Right lobe of liver (tissue), 6 donors: ENCODE measurements around the gene KRT17. TPM values are rescaled to one million over a fixed set of nuclear protein-coding genes. Genes with fewer than 3 reads are reported as not detected.
A peak's percentile ranks its signal among the peaks of the same experiment; 100 is the strongest.

ENCODE experiments used
- ATAC-seq, 4 donors: fragments of 200-7000 bp; cut with Tn5 transposase; one replicate each; pipeline ENCODE4 v1.9.1; 2020; ENCODE audit warnings: mild to moderate bottlenecking in 4 of 4, moderate library complexity in 4 of 4
- DNase-seq, 3 donors: peaks; one replicate each; pipeline ENCODE4 v3.0.0-alpha.2; 2020
- H3K27ac ChIP-seq, 3 donors: fragments of 200-600 bp; one replicate each; pipeline ENCODE4 v1.8.0; 2022
- H3K27me3 ChIP-seq, 2 donors: fragments of 200-600 bp; one replicate each; pipeline ENCODE4 v1.8.0; 2022
- H3K36me3 ChIP-seq, 4 donors: fragments of 200-600 bp; sonication (generic) in 1 of 4; one replicate each; pipeline versions ENCODE4 v1.5.1 to v1.8.0; 2017 to 2022; ENCODE audit warnings: control low read depth in 1 of 4
- H3K4me1 ChIP-seq, 4 donors: fragments of 200-600 bp; sonication (generic) in 1 of 4; one replicate each; pipeline versions ENCODE4 v1.5.1 to v1.8.0; 2017 to 2022; ENCODE audit warnings: control low read depth in 1 of 4
- H3K4me3 ChIP-seq, 3 donors: fragments of 200-600 bp; one replicate each; pipeline ENCODE4 v1.8.0; 2022
- H3K9me3 ChIP-seq, 4 donors: fragments of 200-600 bp; sonication (generic) in 1 of 4; one replicate each; pipeline versions ENCODE4 v1.5.1 to v1.8.0; 2017 to 2022; ENCODE audit warnings: control low read depth in 1 of 4
- POLR2A ChIP-seq: fragments of 450-650 bp; IDR thresholded peaks from one replicate; pipeline ENCODE4 v1.6.1; 2017; ENCODE audit warnings: antibody characterized with exemption, mild to moderate bottlenecking
- WGBS: methylation state at CpG from one replicate; pipeline ENCODE4 v1.1.6; 2018; ENCODE audit warnings: low coverage, low lambda C conversion rate; ENCODE audit not compliant: insufficient coverage; ENCODE audit errors: missing lambda C conversion rate; 5-methylcytosine and 5-hydroxymethylcytosine counted together
- intact Hi-C, 2 donors: fragments of 100-400 bp; cut with DNase I; formaldehyde crosslinking; loops; one replicate each; pipeline versions ENCODE4 v1.11.2 to v1.14.1; 2022
- total RNA-seq, 6 experiments: library from RNA; depleted of rRNA in 2 of 6; stranded (reverse); fragments of >200 nt in 2 of 6; fragmentation: NEBNext Ultra II Directional in 3 of 6; extraction: Animal tissue kit (Norgen Biotek cat#: 25700) in 3 of 6; gene quantifications; one replicate each; pipeline versions ENCODE4 v1.1.0 to v1.2.4, GENCODE V29; 2016 to 2023
- TF ChIP-seq, protein P1 (sequence below), 4 donors: fragments of 200-600 bp in 3 of 4; fragments of 450-650 bp in 1 of 4; IDR thresholded peaks; one replicate each; pipeline versions ENCODE4 v1.5.1 to v1.8.0; 2016 to 2022; ENCODE audit warnings: antibody characterized with exemption in 4 of 4, mild to moderate bottlenecking in 2 of 4
- donor health status: DM: no; HTN: yes; CAD: no.
- donor health status: DM: no; HTN: no; CAD: no.
- donor health status: DM: no; HTN: no; CAD: no.
- donor health status: DM: no; HTN: yes; CAD: no.
- donor health status: DM: no; HTN: yes; CAD: no.

The KRT17 gene
- total RNA-seq, 6 experiments from 2014 or later: not detected

DNA sequence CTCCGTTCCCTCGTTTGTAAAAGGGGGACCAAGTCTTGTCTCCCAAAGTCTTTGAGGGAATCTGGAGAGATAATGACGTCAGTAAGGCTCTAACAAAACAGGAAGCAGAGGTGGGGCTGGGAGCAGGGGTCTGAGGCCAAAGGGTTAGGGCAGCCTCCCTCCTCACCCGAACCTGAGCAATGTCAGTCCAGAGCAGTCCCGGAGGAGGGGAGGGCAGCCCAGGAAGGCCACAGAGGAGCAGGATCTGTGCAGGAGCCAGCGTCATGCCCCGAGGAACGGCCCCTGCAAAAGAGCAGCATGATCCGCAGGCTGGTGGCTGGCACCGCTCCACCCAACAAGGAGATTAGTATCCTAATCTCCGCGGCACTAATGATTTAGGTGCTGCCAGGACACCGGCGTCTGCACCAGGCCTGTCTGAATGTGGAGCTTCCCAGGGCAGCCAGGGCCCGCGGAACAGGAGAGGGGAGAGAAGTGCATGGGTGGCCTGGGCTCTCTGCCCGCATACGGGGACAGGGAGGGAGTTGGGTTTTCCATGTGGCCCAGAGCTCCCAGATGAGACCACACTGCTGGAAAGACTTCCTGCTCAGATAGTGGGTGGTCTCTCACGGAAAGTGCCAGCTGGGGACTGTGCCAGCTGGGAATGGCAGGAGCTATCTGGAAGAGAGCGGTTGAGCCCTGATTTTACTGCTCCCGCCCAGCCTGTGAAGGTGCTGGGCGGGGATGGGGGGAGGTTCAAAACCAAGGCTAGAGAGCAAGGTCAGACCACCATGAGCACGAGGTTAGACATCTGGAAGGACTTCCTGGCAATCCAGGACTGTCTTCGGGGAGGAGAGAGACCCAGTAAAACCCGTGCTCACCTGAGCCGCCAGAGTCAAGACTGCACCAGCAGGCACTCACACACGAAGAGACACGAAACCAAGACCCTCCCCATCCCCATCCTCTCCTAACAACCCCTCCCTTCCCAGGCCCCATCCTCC lies 11.0 kb upstream of the KRT17 start:
- Histone ChIP-seq H3K4me1 (no peaks in the 10 kb centered on the region), H3K27me3 (no peaks in the 10 kb centered on the region), H3K9me3 (no peaks in the 10 kb centered on the region), H3K4me3 (no peak overlapping the region), H3K36me3 (no peaks in the 10 kb centered on the region), H3K27ac (no peak overlapping the region)
- TF ChIP-seq, protein P1, sequence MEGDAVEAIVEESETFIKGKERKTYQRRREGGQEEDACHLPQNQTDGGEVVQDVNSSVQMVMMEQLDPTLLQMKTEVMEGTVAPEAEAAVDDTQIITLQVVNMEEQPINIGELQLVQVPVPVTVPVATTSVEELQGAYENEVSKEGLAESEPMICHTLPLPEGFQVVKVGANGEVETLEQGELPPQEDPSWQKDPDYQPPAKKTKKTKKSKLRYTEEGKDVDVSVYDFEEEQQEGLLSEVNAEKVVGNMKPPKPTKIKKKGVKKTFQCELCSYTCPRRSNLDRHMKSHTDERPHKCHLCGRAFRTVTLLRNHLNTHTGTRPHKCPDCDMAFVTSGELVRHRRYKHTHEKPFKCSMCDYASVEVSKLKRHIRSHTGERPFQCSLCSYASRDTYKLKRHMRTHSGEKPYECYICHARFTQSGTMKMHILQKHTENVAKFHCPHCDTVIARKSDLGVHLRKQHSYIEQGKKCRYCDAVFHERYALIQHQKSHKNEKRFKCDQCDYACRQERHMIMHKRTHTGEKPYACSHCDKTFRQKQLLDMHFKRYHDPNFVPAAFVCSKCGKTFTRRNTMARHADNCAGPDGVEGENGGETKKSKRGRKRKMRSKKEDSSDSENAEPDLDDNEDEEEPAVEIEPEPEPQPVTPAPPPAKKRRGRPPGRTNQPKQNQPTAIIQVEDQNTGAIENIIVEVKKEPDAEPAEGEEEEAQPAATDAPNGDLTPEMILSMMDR (IDR thresholded peaks at IDR 0.05): no peak
- TF ChIP-seq POLR2A: no peak
- no peak for DNase-seq
- ATAC-seq: peak; percentile 11 to 38 (median 31)
- 67% methylated on average over 9 of the region's 28 CpGs for WGBS
- intact Hi-C loops: no loop called here

DNA sequence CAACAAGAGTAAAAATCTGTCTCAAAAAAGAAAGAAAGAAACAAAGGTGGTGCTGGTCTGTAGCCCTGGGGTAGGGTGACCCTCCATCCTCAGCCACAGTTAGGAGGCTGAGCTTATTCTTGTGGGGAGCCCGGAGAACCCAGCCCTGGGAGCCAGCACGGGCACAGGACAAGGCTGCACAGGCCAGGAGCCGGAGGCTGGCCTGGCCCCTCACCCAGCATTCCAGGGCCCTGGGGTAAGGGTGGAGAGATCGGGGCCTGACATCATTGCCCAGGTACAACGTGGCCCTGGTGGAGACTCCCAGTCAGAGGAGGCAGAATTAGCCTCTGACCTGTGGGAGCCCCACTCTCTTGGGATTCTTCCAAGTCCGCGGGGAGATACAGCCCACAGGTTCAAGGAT lies 10.3 kb upstream of the KRT17 start:
- Histone ChIP-seq H3K4me3 (no peak overlapping the region), H3K27me3 (no peaks in the 10 kb centered on the region), H3K27ac (no peak overlapping the region), H3K4me1 (no peaks in the 10 kb centered on the region), H3K9me3 (no peaks in the 10 kb centered on the region), H3K36me3 (no peaks in the 10 kb centered on the region)
- intact Hi-C loops: no loop called here
- TF ChIP-seq POLR2A: no peak
- TF ChIP-seq, protein P1 (IDR thresholded peaks at IDR 0.05): no peak
- WGBS: 60% methylated on average over 1 of the region's 7 CpGs
- DNase-seq: no peak
- ATAC-seq: peak in 3 of 4 donors; percentile 3 to 12 (median 5)

DNA sequence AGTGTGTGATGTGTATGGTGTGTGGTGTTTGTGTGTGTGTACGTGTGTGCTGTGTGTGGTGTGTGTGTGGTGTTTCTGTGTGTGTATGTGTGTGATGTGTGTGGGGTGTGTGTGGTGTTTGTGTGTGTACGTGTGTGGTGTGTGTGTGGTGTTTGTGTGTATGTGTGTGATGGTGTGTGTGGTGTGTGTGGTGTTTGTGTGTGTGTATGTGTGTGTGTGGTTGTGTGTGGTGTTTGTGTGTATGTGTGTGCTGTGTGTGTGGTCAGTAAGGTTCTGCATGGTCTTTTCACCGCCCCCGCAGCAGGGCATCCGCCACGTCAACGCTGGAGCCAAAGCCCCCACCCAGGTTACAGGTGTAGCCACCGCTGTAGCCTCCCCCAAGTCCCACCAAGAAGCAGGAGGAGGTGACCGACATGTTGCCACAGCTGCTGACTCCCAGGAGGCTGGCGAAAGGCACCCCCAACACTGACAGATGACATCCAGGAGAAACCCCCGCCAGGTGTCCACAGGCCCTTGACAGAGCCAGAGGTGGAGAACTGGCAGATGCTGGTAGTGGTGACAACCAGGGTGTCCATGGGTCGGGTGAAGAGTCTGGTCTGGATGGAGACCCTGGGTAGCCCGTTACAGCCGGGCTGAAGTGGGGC lies 9.3 kb upstream of the KRT17 start:
- no peak overlapping the region for H3K4me3 ChIP-seq
- 62% methylated on average over 2 of the region's 14 CpGs for WGBS
- intact Hi-C loops: no loop called here
- H3K36me3 ChIP-seq: no peaks in the 10 kb centered on the region
- no peaks in the 10 kb centered on the region for H3K27me3 ChIP-seq
- H3K27ac ChIP-seq: no peak overlapping the region
- no peaks in the 10 kb centered on the region for H3K9me3 ChIP-seq
- TF ChIP-seq, protein P1 (IDR thresholded peaks at IDR 0.05): no peak
- TF ChIP-seq POLR2A: no peak
- H3K4me1 ChIP-seq: no peaks in the 10 kb centered on the region
- DNase-seq (no peak), ATAC-seq (no peak)

DNA sequence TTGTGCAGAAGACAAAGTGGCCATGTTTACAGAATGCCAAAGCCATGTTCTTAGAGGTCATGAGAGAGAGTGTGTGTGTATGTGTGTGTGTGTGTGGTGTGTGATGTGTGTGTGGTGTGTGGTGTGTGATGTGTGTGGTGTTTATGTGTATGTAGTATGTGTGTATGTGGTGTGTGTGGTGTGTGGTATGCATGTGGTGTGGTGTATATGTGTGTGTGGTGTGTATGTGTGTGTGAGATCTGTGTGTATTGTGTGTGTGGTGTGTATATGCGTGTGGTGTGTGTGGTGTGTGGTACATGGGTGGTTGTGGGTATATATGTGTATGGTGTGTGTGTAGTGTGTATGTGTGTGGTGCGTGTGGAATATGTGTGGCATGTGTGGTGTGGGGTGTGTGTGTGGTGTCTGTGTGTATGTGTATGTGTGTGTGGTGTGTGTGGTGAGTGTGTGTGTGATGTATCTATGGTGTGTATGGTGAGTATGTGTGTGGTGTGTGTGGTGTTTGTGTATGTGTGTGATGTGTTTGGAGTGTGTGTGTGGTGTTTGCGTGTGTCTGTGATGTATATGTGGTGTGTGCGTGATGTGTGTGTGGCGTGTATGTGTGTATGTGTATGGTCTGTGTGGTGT lies 8.2 kb upstream of the KRT17 start:
- no peak for ATAC-seq
- intact Hi-C loops: no loop called here

More for the DNA sequence above, 8.2 kb upstream of the KRT17 start:
- H3K27me3 ChIP-seq: no peaks in the 10 kb centered on the region
- H3K9me3 ChIP-seq: no peaks in the 10 kb centered on the region
- 60% methylated on average over 5 of the region's 5 CpGs for WGBS
- no peaks in the 10 kb centered on the region for H3K36me3 ChIP-seq
- H3K4me3 ChIP-seq: no peak overlapping the region
- no peak for TF ChIP-seq POLR2A
- TF ChIP-seq, protein P1 (IDR thresholded peaks at IDR 0.05): no peak
- DNase-seq: no peak
- H3K27ac ChIP-seq: no peak overlapping the region
- no peaks in the 10 kb centered on the region for H3K4me1 ChIP-seq
